ENCODE measurements around the gene GPR39. TPM values are rescaled to one million over a fixed set of nuclear protein-coding genes. Genes with fewer than 3 reads are reported as not detected.

GPR39 gene
- total RNA-seq, 2 donors from 2014 or later = 3.6 to 5.3 TPM

DNA sequence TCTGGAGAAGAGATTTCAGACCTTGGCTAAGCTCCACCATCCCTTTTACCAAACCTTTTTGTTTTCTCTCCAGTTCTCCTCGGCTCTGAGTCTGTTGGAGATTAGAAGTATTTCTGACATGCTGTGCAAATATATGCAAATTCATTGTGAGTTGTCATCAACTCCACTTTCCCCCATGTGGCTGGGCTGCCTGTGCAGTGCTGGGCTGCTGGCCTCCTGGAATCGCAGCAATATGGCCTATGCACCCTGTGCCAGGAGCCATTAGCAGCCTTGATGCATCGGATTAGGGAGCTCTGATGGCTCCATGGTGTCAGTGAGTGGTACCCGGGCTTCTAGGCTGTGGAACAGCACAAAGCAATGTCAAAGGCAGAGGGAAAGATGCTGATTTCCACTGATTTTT, 80.0 kb downstream of the GPR39 start:
- Histone ChIP-seq H3K27ac (no peak overlapping the region), H3K4me1 (replicated peaks) (no peaks in the 10 kb centered on the region), H3K9me3 (no peaks in the 10 kb centered on the region), H3K36me3 (no peaks in the 10 kb centered on the region), H3K27me3 (replicated peaks; ENCODE audit: insufficient read depth) (no peaks in the 10 kb centered on the region), H3K4me3 (no peak overlapping the region)
- intact Hi-C loops (cut with DNase I) = no loop called here
- 80% methylated on average over 4 of the region's 4 CpGs for WGBS
- TF ChIP-seq POLR2A (IDR thresholded peaks at IDR 0.05) = no peak
- no peak for TF ChIP-seq POLR2AphosphoS5 (IDR thresholded peaks at IDR 0.05)
- TF ChIP-seq, protein P1, sequence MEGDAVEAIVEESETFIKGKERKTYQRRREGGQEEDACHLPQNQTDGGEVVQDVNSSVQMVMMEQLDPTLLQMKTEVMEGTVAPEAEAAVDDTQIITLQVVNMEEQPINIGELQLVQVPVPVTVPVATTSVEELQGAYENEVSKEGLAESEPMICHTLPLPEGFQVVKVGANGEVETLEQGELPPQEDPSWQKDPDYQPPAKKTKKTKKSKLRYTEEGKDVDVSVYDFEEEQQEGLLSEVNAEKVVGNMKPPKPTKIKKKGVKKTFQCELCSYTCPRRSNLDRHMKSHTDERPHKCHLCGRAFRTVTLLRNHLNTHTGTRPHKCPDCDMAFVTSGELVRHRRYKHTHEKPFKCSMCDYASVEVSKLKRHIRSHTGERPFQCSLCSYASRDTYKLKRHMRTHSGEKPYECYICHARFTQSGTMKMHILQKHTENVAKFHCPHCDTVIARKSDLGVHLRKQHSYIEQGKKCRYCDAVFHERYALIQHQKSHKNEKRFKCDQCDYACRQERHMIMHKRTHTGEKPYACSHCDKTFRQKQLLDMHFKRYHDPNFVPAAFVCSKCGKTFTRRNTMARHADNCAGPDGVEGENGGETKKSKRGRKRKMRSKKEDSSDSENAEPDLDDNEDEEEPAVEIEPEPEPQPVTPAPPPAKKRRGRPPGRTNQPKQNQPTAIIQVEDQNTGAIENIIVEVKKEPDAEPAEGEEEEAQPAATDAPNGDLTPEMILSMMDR (IDR thresholded peaks at IDR 0.05) = no peak
- DNase-seq (ENCODE audit: low spot score) = no peak

DNA sequence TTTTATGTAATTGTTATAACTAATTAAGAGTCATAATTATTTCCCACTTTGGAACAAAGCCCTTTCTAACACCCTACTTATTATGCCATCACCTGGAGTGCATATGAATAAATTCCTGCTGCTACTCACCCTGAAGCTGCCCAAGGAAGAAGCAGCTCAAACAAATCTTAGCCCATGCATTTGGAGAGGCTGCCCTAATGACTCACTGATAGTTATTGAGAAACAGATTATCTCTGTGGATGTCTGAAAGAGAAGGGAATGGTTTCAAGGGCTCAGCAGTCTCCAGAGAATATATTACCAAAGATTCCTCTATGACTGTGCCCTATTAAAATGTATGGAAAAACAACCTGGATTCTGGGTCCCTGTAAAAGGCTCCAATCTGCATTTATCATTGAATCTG, 81.0 kb downstream of the GPR39 start:
- intact Hi-C loops (cut with DNase I) = no loop called here
- Histone ChIP-seq H3K27ac (no peak overlapping the region), H3K27me3 (replicated peaks; ENCODE audit: insufficient read depth) (no peaks in the 10 kb centered on the region)

DNA sequence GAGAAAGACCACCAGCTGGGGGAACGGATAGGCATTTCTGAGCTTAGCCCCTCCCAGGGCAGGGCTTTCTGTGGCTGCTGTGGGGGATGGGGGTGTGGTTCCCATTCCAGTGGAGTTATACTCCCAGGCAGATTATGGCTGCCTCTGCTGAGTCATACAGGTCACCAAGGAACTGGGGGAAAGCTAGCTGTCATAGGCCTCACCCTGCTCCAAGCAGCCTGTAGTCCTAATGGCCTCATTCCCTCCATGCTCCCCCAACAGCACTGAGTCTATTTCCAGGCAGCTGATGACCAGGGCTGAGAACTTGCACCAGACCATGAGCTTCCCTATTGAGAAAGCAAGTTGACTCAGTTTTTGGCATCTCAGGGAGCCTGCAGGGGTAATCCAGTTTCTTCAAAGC, 87.1 kb downstream of the GPR39 start:
- Histone ChIP-seq H3K36me3 (no peaks in the 10 kb centered on the region), H3K27ac (no peak overlapping the region), H3K9me3 (no peaks in the 10 kb centered on the region), H3K27me3 (replicated peaks; ENCODE audit: insufficient read depth) (no peaks in the 10 kb centered on the region), H3K4me1 (replicated peaks) (no peaks in the 10 kb centered on the region), H3K4me3 (no peak overlapping the region)
- TF ChIP-seq, protein P1 (IDR thresholded peaks at IDR 0.05) = no peak
- TF ChIP-seq POLR2A (IDR thresholded peaks at IDR 0.05) (no peak), POLR2AphosphoS5 (IDR thresholded peaks at IDR 0.05) (no peak)
- no peak for DNase-seq (ENCODE audit: low spot score)
- intact Hi-C loops (cut with DNase I) = no loop called here
- 80% methylated on average over 1 of the region's 1 CpG for WGBS

More for the DNA sequence above, 81.0 kb downstream of the GPR39 start:
- no peak for DNase-seq (ENCODE audit: low spot score)
- no peaks in the 10 kb centered on the region for H3K36me3 ChIP-seq
- no peaks in the 10 kb centered on the region for H3K9me3 ChIP-seq
- H3K4me1 ChIP-seq (replicated peaks) = no peaks in the 10 kb centered on the region
- TF ChIP-seq POLR2AphosphoS5 (IDR thresholded peaks at IDR 0.05) (no peak), POLR2A (IDR thresholded peaks at IDR 0.05) (no peak)
- TF ChIP-seq, protein P1 (IDR thresholded peaks at IDR 0.05) = no peak
- H3K4me3 ChIP-seq = no peak overlapping the region

DNA sequence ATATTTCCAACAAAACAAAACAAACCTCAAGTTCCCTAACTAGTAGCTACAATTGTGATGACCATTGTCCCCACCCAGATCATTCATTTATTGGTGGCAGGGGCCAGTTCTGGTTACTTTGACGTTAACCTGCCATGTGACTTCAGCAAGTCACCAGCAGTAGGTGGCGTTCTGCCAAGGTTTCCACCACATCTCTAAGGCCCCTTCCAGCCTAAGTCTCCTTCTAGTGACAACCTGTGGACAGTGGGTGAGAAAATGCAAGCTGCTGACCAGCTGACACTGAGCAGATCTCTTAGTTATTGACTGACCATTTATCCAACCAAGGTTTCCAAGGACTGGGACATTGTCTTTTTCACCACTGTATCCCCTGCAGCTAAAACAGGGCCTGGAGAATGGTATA, 98.4 kb downstream of the GPR39 start:
- H3K4me1 ChIP-seq (replicated peaks) = no peaks in the 10 kb centered on the region
- no peak for DNase-seq (ENCODE audit: low spot score)
- no peaks in the 10 kb centered on the region for H3K36me3 ChIP-seq
- no peak overlapping the region for H3K27ac ChIP-seq
- no peaks in the 10 kb centered on the region for H3K27me3 ChIP-seq (replicated peaks; ENCODE audit: insufficient read depth)
- TF ChIP-seq, protein P1 (IDR thresholded peaks at IDR 0.05) = no peak
- TF ChIP-seq POLR2A (IDR thresholded peaks at IDR 0.05) (no peak), POLR2AphosphoS5 (IDR thresholded peaks at IDR 0.05) (no peak)
- H3K9me3 ChIP-seq = no peaks in the 10 kb centered on the region
- WGBS = 36% methylated on average over 2 of the region's 2 CpGs
- intact Hi-C loops (cut with DNase I) = no loop called here
- no peak overlapping the region for H3K4me3 ChIP-seq

DNA sequence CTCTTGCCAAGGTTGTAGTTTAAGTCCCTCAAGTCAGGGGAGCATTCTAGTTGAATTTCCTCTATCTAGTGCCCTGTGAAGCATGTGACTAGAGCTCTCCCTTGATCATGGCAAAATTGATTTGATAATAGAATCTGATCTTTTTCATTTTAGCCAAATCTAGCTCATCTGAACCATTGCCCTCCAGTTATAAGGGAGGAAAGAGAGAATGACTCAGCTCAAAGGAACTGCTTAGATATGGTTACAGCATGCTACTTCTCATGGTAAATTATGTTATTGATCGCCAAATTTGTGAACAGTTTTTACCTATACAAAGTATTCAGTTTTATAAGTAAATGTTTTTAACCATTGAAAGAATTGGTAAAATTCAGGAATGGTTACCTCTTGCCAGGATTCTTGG, 100.8 kb downstream of the GPR39 start:
- TF ChIP-seq POLR2A (IDR thresholded peaks at IDR 0.05) = no peak
- TF ChIP-seq, protein P1 (IDR thresholded peaks at IDR 0.05) = no peak
- TF ChIP-seq POLR2AphosphoS5 (IDR thresholded peaks at IDR 0.05) = no peak
- 95% methylated on average over 1 of the region's 1 CpG for WGBS
- Histone ChIP-seq H3K9me3 (no peaks in the 10 kb centered on the region), H3K27me3 (replicated peaks; ENCODE audit: insufficient read depth) (no peaks in the 10 kb centered on the region), H3K4me3 (no peak overlapping the region), H3K4me1 (replicated peaks) (no peaks in the 10 kb centered on the region), H3K27ac (no peak overlapping the region), H3K36me3 (no peaks in the 10 kb centered on the region)
- no peak for DNase-seq (ENCODE audit: low spot score)
- intact Hi-C loops (cut with DNase I) = no loop called here
